GM21576 (cell line): ENCODE data around the gene NFATC1.
"Not testable (repeated sequence)": the region's sequence is repeated elsewhere in the genome, so short reads cannot be mapped to it uniquely, and the experiment has no call there.

Source experiments
- ATAC-seq: cut with Tn5 transposase; IDR thresholded peaks from one replicate; pipeline ENCODE4 v1.9.1; 2021; ENCODE audit warnings: mild to moderate bottlenecking, moderate library complexity; ENCODE audit not compliant: unreplicated experiment

Gene NFATC1

GRCh38 chr18:79375441-79376154, 20.1 kb upstream of the NFATC1 start:
- no peak for ATAC-seq

GRCh38 chr18:79376661-79377060, 19.1 kb upstream of the NFATC1 start:
- not testable (repeated sequence) for ATAC-seq

GRCh38 chr18:79377187-79377891, 18.4 kb upstream of the NFATC1 start:
- no peak for ATAC-seq

GRCh38 chr18:79378536-79379250, 17.0 kb upstream of the NFATC1 start:
- ATAC-seq: peak; percentile 69

- no peak for ATAC-seq
Observed at GRCh38 chr18:79379251-79379905, 16.4 kb upstream of the NFATC1 start.

GRCh38 chr18:79379931-79380815, 15.6 kb upstream of the NFATC1 start:
- no peak for ATAC-seq

GRCh38 chr18:79380816-79381806, 14.6 kb upstream of the NFATC1 start:
- ATAC-seq: no peak

GRCh38 chr18:79381811-79382311, 13.9 kb upstream of the NFATC1 start:
- ATAC-seq: no peak

GRCh38 chr18:79382681-79383387, 12.9 kb upstream of the NFATC1 start:
- no peak for ATAC-seq

GRCh38 chr18:79383388-79384056, 12.2 kb upstream of the NFATC1 start:
- ATAC-seq: no peak

- no peak for ATAC-seq
Observed at GRCh38 chr18:79384151-79384807, 11.5 kb upstream of the NFATC1 start.

- no peak for ATAC-seq
Observed at GRCh38 chr18:79384834-79385233, 10.9 kb upstream of the NFATC1 start.

GRCh38 chr18:79385326-79385707, 10.4 kb upstream of the NFATC1 start:
- no peak for ATAC-seq

GRCh38 chr18:79385708-79386341, 9.9 kb upstream of the NFATC1 start:
- no peak for ATAC-seq

- no peak for ATAC-seq
Observed at GRCh38 chr18:79386547-79386946, 9.2 kb upstream of the NFATC1 start.

GRCh38 chr18:79387214-79387613, 8.5 kb upstream of the NFATC1 start:
- no peak for ATAC-seq

GRCh38 chr18:79387615-79388014, 8.1 kb upstream of the NFATC1 start:
- ATAC-seq: no peak
